HAP-1 (cell line): ENCODE data around the gene OPALIN.

Experiments
- DNase-seq, 2 experiments: peaks; one replicate each; pipeline ENCODE4 v3.0.0-alpha.2; 2016 to 2020; ENCODE audit warnings: low spot score in 2 of 2
- H3K27me3 ChIP-seq: fragments of 250-450 bp; sonication (Bioruptor Pico); 2 replicates; pipeline ENCODE4 v1.5.1; 2020; ENCODE audit warnings: low read depth, mild to moderate bottlenecking, moderate library complexity
- H3K36me3 ChIP-seq: fragments of 250-450 bp; sonication (Bioruptor Pico); replicated peaks from 2 replicates; pipeline ENCODE4 v1.5.1; 2020; ENCODE audit warnings: mild to moderate bottlenecking
- H3K4me1 ChIP-seq: fragments of 250-450 bp; sonication (Bioruptor Pico); 2 replicates; pipeline ENCODE4 v1.5.1; 2020; ENCODE audit warnings: mild to moderate bottlenecking
- H3K4me3 ChIP-seq: fragments of 250-450 bp; sonication (Bioruptor Pico); 2 replicates; pipeline ENCODE4 v1.5.1; 2020; ENCODE audit warnings: mild to moderate bottlenecking, moderate library complexity
- H3K9me3 ChIP-seq: fragments of 250-450 bp; sonication (Bioruptor Pico); 2 replicates; pipeline ENCODE4 v1.5.1; 2020; ENCODE audit warnings: mild to moderate bottlenecking, moderate library complexity
- in situ Hi-C: fragments of 300-500 bp; cut with MboI; formaldehyde crosslinking; loops from 3 replicates; pipeline ENCODE4 v1.14.3; 2020; ENCODE audit warnings: low sequenced_read_pairs, inconsistent platforms, mixed read lengths

The OPALIN gene

DNA sequence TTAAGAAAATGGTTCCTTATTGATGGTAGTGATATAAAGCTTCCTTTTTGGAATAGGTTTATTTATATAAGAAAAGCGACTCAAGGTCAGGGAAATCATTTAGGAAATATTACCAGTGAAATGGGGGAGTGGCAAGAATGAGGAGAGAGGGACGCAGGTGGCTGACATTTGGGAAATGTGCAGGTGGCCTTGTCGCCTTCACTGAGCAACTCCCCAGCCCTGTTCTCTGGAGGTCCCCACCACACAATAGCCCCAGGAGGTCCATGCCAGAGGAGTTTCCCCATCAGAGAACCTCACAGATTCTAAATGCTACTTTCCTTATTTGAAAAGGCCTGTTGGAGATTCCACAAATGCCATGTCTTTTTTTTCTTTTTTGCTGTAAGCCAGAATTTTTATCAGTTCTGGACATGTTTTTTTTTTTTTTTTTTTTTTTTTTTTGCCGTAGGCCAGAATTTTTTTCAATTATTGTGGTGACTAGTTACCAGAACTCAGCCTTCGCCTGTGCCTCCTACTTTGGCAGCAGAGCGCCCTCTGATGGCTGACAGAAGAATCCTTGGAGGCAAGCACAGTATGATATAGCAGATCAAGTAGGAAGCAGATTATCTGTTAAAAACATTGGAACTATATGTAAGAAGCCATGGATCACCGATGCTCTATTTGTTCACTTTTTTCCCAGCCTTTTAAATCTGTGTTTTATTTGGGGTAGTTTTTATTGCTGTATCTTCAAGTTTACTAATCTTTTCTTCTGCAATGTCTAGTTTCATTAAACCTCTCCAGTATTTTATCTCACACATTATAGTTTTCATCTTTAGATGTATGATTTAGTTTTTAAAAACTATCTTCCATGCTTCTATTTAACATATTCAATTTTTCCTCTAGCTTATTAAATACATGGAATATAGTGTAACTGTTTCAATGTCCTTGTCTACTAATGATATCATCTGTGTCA, 18.6 kb downstream of the OPALIN start:
- H3K27me3 ChIP-seq, result no peaks in the 10 kb centered on the region
- H3K4me3 ChIP-seq, result no peak overlapping the region
- H3K36me3 ChIP-seq, result no peaks in the 10 kb centered on the region
- no peaks in the 10 kb centered on the region for H3K9me3 ChIP-seq
- H3K4me1 ChIP-seq, result no peaks in the 10 kb centered on the region
- in situ Hi-C loops, result loop anchor here (10.0 kb wide), 1 partner anchor 105 kb away; no protein-coding TSS in a partner anchor
- peak; percentile 48 to 79 for DNase-seq

DNA sequence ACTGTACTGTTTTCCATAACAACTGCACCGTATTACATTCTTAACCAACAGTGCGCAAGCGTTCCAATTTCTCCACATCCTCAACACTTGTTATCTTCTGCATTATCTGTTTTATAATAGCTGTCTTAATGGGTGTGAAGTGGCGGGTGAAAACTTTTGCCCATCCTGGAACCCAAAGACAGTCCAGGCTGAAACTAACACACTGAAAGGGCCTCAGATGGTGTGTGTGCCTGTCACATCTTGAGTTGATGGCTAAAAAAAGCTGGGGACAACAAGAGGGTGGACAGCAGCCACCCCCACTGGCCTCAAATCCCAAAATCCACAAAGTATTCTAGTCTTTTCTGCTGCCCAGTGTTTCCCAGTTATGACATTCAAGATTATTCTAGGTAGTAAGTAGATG, 19.4 kb downstream of the OPALIN start:
- in situ Hi-C loops, result no loop called here
- H3K36me3 ChIP-seq, result no peaks in the 10 kb centered on the region
- H3K9me3 ChIP-seq, result no peaks in the 10 kb centered on the region
- H3K27me3 ChIP-seq, result no peaks in the 10 kb centered on the region
- H3K4me1 ChIP-seq, result no peaks in the 10 kb centered on the region
- no peak overlapping the region for H3K4me3 ChIP-seq
- no peak for DNase-seq

DNA sequence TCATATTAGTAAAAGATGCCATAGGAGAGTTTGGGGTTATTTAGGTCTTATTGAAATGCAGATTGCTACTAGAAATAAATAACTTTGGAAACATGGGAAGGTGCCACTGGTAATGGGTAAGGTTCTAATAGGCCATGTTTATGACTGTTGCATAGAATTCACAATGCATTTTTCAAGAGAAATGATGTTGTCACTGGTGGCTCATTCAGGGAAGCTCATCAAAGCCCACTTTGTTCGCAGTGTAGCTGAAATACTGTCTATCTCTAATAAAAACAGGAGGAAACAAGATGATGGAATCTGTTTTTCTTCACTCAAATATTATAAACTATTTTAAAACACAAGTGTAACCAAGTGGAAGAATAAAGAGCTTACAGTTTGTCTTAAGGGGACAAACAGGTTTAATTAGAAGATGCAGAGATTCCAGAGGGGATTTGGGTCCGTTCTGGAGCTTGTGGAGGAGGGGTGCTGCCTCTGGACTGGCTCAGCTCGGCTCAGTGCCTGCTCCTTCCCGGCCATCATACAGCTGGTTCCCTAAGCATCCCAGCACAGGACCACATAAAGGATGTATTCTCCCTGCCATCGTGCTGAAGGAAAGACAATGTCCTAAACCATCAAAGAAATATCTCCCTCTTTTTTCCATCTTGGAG, 20.4 kb downstream of the OPALIN start:
- H3K4me3 ChIP-seq, result no peak overlapping the region
- H3K36me3 ChIP-seq, result no peaks in the 10 kb centered on the region
- H3K9me3 ChIP-seq, result no peaks in the 10 kb centered on the region
- peaks cover under 1% of the 10 kb centered on the region; the same call in 1 of the 2 replicates for H3K27me3 ChIP-seq
- H3K4me1 ChIP-seq, result no peaks in the 10 kb centered on the region
- no peak for DNase-seq
- in situ Hi-C loops, result no loop called here

DNA sequence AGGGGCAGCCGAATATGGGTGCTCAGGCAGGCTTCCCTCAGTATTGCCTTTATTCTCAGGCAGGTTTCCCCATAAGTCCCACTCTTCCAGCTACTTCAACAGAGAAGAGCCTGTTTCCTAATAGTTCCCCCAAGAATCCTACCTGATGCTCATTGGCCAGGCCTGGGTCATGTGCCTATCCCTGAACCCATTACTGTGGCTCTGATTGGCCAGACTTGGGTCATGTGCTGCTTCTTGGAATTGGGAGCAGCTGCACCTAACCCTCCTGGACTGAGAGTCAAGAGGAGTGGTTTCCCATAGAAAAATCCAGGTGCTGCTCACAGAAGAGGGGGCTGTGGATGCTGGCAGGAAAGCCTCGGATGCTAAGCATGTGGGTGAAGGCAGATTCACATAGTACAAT, 21.7 kb downstream of the OPALIN start:
- DNase-seq, result no peak
- H3K36me3 ChIP-seq, result no peaks in the 10 kb centered on the region

DNA sequence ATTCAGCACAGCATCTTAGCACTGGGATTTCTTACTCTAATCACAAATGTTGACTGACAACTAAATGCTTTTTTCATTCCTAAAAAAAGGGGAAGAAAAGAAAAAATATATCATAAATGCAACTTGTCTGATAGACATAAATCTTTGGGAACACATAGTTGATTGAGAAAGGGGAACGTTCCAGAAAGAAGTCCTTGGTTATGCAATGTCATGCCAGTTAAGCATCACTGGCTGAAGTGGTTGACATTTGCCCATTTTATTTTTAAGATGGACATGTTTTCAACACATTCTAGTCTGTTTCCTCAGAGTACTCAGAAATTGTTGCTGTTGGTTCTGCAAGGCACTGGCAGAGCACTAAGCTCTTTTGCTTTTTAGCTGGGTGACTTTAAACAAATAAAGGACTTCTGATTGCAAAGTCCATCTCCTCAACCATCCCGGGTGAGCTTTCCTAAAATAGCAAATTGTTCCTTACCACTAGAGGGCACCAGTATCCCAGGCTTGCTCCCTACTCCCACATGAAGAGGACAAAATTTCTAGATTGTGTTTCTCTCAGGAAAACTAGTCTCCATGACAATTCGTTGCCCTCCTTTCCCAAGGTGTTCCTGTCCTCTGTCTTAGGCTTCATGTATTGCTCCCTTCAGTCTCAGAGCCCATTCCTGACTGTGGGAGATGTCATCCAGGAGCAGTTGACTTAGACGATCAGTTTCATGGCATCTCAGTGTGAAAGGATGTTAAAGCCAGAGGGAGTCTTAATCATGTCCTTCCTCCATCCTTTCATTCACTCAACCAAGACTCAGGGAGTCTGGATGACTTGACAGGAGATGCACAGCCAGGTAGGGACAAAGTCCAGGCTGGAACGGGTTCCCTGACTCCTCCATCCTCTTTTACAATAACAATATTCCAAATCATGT, 23.9 kb downstream of the OPALIN start:
- Histone ChIP-seq H3K9me3 (no peaks in the 10 kb centered on the region), H3K36me3 (no peaks in the 10 kb centered on the region), H3K4me1 (no peaks in the 10 kb centered on the region), H3K4me3 (no peak overlapping the region), H3K27me3 (peaks cover 6% of the 10 kb centered on the region; the same call in 1 of the 2 replicates)
- in situ Hi-C loops, result no loop called here
- peak; percentile 39 to 45 for DNase-seq

More for the DNA sequence above, 21.7 kb downstream of the OPALIN start:
- Histone ChIP-seq H3K9me3 (no peaks in the 10 kb centered on the region), H3K4me3 (no peak overlapping the region), H3K4me1 (no peaks in the 10 kb centered on the region), H3K27me3 (peaks cover 6% of the 10 kb centered on the region; the same call in 1 of the 2 replicates)
- in situ Hi-C loops, result no loop called here

DNA sequence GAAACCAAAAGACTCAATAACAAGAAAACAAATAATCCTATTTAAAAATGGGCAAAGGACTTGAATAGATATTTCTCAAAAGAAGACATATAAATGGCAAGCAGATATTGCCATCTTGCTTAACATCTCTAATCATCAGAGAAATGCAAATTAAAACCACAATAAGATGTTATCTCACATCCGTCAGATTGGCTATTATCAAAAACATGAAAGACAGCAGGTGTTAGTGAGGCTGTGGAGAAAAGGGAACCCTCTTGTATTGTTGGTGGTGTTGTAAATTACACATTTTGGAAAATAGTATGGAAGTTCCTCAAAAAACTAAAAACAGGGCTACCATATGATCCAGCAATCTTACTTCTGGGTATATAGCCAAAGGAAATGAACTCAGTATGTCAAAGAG, 25.7 kb downstream of the OPALIN start:
- no peaks in the 10 kb centered on the region for H3K9me3 ChIP-seq
- no peak for DNase-seq
- no peaks in the 10 kb centered on the region for H3K4me1 ChIP-seq
- H3K4me3 ChIP-seq, result no peak overlapping the region
- no peaks in the 10 kb centered on the region for H3K36me3 ChIP-seq
- H3K27me3 ChIP-seq, result peaks cover 6% of the 10 kb centered on the region; the same call in 1 of the 2 replicates
- in situ Hi-C loops, result no loop called here

DNA sequence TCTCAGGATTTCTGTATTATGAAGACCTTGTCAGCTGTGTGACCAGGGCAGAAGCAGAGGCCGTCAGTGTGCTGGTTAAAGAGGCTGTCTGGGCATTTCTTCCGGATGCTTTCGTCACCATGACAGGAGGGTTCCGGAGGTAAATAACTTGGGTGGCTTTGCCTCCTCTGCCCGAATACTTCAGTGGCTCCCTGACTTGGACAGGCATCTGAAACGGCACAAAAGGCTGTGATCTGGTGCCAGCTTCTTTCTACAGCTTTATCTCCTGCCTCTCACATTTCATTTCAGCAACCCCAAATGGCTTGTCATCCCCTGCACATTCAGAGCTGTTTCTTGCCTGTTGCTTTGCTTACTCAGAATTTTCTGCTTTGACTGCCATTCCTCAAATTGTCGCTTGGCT, 31.3 kb downstream of the OPALIN start:
- DNase-seq, result no peak
- Histone ChIP-seq H3K4me1 (peaks cover 10% of the 10 kb centered on the region), H3K9me3 (no peaks in the 10 kb centered on the region), H3K36me3 (no peaks in the 10 kb centered on the region), H3K4me3 (no peak overlapping the region), H3K27me3 (no peaks in the 10 kb centered on the region)
- in situ Hi-C loops, result no loop called here

DNA sequence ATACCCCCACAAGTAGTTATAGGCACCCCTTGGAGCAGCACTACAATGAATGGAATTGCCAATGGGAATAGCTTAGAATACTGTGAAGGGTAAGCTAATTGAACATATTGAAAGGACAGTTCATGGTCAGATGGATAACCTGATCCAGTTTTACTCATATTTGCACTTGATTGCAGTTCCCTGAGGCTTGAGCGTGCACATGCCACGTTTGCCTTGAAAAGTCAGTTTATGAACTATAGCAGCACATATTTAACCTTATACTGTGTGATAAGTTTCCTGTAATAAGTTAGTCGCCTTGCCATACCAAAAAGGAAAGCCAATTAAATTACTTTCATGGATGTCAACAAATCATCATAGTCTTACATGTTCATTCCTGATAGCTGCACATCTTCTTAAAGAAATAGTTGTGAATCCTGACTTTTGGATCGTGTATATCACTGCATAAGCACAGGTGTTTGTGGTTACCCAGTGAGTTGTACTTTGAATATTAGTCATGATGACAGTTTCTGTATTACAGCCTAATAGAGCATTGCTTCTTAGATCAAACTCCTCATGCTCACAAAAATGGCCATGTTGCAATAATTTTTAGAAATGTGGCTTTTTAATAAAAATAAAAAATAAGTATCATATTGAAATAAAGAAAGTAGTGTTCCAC, 33.0 kb downstream of the OPALIN start:
- Histone ChIP-seq H3K36me3 (no peaks in the 10 kb centered on the region), H3K4me1 (peaks cover 10% of the 10 kb centered on the region), H3K9me3 (no peaks in the 10 kb centered on the region), H3K27me3 (no peaks in the 10 kb centered on the region), H3K4me3 (no peak overlapping the region)
- in situ Hi-C loops, result no loop called here
- DNase-seq, result no peak

DNA sequence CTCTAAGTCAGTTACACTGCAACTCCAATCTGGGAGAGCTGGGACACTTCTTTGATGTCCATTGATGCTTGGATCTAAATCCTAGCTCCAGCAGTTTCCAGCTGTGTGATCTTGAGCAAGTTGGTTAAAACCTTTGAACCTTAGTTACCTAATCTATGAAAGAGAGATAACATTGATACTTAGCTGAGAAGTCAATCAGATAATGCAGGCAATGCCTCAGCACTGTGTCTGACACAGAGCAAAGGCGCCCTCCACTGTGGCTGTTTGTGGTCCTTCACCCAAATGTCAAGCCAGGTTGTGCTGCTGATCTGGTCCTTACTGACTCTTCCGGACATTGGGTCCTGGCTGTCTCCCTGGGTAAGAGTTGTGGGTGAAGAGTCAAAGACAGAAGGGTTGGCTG, 34.4 kb downstream of the OPALIN start:
- no peaks in the 10 kb centered on the region for H3K27me3 ChIP-seq
- no peaks in the 10 kb centered on the region for H3K36me3 ChIP-seq
- DNase-seq, result no peak
- in situ Hi-C loops, result loop anchor here (25.0 kb wide), 1 partner anchor 312 kb away; no protein-coding TSS in a partner anchor
- no peak overlapping the region for H3K4me3 ChIP-seq
- H3K4me1 ChIP-seq, result peaks cover 10% of the 10 kb centered on the region
- H3K9me3 ChIP-seq, result no peaks in the 10 kb centered on the region

DNA sequence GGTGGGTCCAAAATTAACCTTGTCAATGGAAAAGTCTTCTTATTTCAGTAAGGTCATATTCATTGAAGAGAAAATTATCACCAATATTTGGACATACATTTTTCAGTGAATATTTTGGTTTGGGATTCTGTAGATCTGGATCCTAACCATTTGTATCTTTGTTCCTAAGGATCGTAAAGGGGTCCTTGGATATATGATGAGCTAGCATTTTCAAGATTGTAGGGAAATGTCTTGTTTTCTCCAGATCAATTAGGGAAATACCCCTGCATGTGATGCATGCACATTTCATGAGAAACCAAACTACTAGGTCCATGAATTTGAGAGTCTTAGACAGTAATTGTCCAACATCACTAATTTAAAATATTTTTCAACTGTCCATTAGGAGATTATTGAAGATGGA, 36.5 kb downstream of the OPALIN start:
- no peaks in the 10 kb centered on the region for H3K36me3 ChIP-seq
- H3K27me3 ChIP-seq, result no peaks in the 10 kb centered on the region
- H3K9me3 ChIP-seq, result no peaks in the 10 kb centered on the region
- H3K4me1 ChIP-seq, result peaks cover 10% of the 10 kb centered on the region
- no peak overlapping the region for H3K4me3 ChIP-seq
- DNase-seq, result no peak
- in situ Hi-C loops, result loop anchor here (25.0 kb wide), 1 partner anchor 310 kb away; no protein-coding TSS in a partner anchor

DNA sequence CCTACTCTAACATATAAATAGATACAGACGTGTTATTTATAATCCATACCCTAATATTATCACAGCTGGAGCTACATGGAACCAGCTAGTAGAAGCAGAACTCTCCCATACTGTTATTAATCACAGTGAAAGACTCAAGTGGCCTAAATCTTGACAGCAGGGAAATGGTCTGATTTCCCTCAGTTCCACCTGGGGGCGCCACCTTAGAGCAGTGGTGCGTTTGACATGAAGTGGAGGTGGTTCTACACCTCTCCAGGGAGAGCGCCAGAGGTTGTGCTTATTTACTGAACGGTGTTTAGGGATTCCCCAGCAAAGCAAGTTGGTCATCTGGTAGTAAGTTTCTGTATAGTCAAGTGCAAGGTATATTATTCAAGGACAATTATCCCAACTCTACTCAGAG, 37.0 kb downstream of the OPALIN start:
- no peak overlapping the region for H3K4me3 ChIP-seq
- in situ Hi-C loops, result loop anchor here (25.0 kb wide), 1 partner anchor 310 kb away; no protein-coding TSS in a partner anchor
- peaks cover 10% of the 10 kb centered on the region for H3K4me1 ChIP-seq
- H3K9me3 ChIP-seq, result no peaks in the 10 kb centered on the region
- DNase-seq, result no peak
- H3K27me3 ChIP-seq, result 0 out of 2 replicates have a peak, but pooled peaks cover 3% of the 10 kb centered on the region
- H3K36me3 ChIP-seq, result no peaks in the 10 kb centered on the region

DNA sequence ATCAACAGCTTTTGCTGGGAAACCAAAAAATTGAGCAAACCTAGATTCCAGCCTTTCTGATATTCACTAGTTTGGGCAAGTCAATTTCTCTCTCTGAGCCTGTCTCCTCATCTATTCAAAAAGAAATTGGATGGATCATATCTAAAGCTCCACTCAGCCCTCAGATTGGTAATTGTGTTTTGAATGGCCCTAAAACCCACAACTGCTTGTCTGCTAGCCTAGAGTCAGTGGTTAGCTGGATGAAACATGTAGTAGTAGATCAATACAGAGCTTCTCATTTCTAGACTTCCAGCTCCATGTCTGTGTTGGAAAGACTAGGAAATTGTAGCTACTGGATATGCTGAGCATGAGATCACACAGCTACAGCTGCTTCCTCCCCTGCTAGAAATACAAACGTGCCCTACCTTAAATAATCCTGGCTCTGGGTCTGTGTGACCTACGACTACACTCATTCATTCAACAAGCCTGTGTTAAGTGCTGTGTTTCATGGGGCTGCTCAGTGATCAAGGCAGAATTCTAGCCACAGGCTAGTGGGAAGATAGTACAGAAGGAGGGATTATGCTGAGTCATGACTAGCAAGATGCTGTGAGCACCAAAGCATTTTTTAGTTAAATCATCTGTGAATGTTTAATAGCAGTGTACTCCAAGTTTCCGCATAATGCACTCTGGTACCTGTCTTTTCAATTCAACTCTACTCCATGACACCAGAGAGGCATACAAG, 38.9 kb downstream of the OPALIN start:
- H3K36me3 ChIP-seq, result no peaks in the 10 kb centered on the region
- no peaks in the 10 kb centered on the region for H3K9me3 ChIP-seq
- peaks cover 2% of the 10 kb centered on the region for H3K4me1 ChIP-seq
- DNase-seq, result no peak
- 0 out of 2 replicates have a peak, but pooled peaks cover 3% of the 10 kb centered on the region for H3K27me3 ChIP-seq
- no peak overlapping the region for H3K4me3 ChIP-seq
- in situ Hi-C loops, result loop anchor here (25.0 kb wide), 1 partner anchor 308 kb away; no protein-coding TSS in a partner anchor
